HepG2 (cell line): ENCODE results near the gene TF. TPM values are rescaled to one million over a fixed set of nuclear protein-coding genes. Genes with fewer than 3 reads are reported as not detected.
A peak's percentile ranks its signal among the peaks of the same experiment; 100 is the strongest.

Experiments used
- BRD4 ChIP-seq: sonication (generic); formaldehyde crosslinking; IDR thresholded peaks from 2 replicates; pipeline ENCODE4 v1.4.0; 2020; ENCODE audit warnings: missing genetic modification reagents
- HHEX ChIP-seq: IDR thresholded peaks from 2 replicates; pipeline ENCODE4 v1.6.1; 2016; ENCODE audit warnings: control low read depth
- MEIS1 ChIP-seq: sonication (generic); formaldehyde crosslinking; IDR thresholded peaks from 2 replicates; pipeline ENCODE4 v1.9.0; 2021; ENCODE audit warnings: mild to moderate bottlenecking, missing genetic modification reagents, moderate library complexity, borderline replicate concordance
- NR2C2 ChIP-seq: sonication (generic); formaldehyde crosslinking; IDR thresholded peaks from 2 replicates; pipeline ENCODE4 v1.4.0; 2020; ENCODE audit warnings: missing genetic modification reagents, mild to moderate bottlenecking, moderate library complexity, borderline replicate concordance
- SMAD9 ChIP-seq: sonication (generic); formaldehyde crosslinking; IDR thresholded peaks from 2 replicates; pipeline ENCODE4 v1.5.1; 2020; ENCODE audit warnings: mild to moderate bottlenecking, missing genetic modification reagents
- SMC3 ChIP-seq: IDR thresholded peaks from 2 replicates; pipeline ENCODE4 v1.6.1; 2011; ENCODE audit warnings: low read length, improper control_type of control experiment
- ZNF432 ChIP-seq: sonication (generic); formaldehyde crosslinking; IDR thresholded peaks from 2 replicates; pipeline ENCODE4 v1.5.0; 2020; ENCODE audit warnings: missing genetic modification reagents, mild to moderate bottlenecking, borderline replicate concordance
- ZNF468 ChIP-seq: sonication (generic); formaldehyde crosslinking; IDR thresholded peaks from 2 replicates; pipeline ENCODE4 v1.8.0; 2022; ENCODE audit warnings: mild to moderate bottlenecking, moderate library complexity, missing genetic modification reagents
- polyA plus RNA-seq, 8 experiments: library from polyadenylated mRNA; depleted of rRNA in 3 of 8; stranded (reverse) in 7 of 8; unstranded in 1 of 8; fragments of >200 nt; fragmentation: Illumina TruSeq in 4 of 8; extraction: Trizol in 4 of 8; gene quantifications; 2 replicates each; pipeline versions ENCODE4 v1.2.1 to v1.2.3, GENCODE V29; 2011 to 2016; ENCODE audit warnings: low read depth in 4 of 8, missing spikeins in 1 of 8, mixed read lengths in 1 of 8; ENCODE audit not compliant: insufficient read depth in 1 of 8
- total RNA-seq, 5 experiments: library from RNA; depleted of rRNA; stranded (reverse); fragments of >200 nt; fragmentation: Illumina TruSeq; extraction: Trizol; gene quantifications; 2 replicates each; pipeline ENCODE4 v1.2.3, GENCODE V29; 2016; ENCODE audit warnings: low read depth in 1 of 5
- TF ChIP-seq, protein P1 (sequence below): sonication (generic); formaldehyde crosslinking; IDR thresholded peaks from one replicate; pipeline ENCODE4 v1.5.1; 2020; ENCODE audit warnings: mild to moderate bottlenecking, missing genetic modification reagents; ENCODE audit errors: not compliant biosample characterization
- TF ChIP-seq, protein P2 (sequence below): sonication (generic); formaldehyde crosslinking; IDR thresholded peaks from 2 replicates; pipeline ENCODE4 v1.8.0; 2022; ENCODE audit warnings: mild to moderate bottlenecking, missing genetic modification reagents, moderate library complexity
- TF ChIP-seq, protein P3 (sequence below): sonication (generic); formaldehyde crosslinking; IDR thresholded peaks from 2 replicates; pipeline ENCODE4 v1.4.0; 2020; ENCODE audit warnings: mild to moderate bottlenecking, missing genetic modification reagents
- TF ChIP-seq, protein P4 (sequence below): sonication (generic); formaldehyde crosslinking; IDR thresholded peaks from 2 replicates; pipeline ENCODE4 v1.9.0; 2021; ENCODE audit warnings: missing genetic modification reagents, borderline replicate concordance
- TF ChIP-seq, protein P5 (sequence below): sonication (generic); formaldehyde crosslinking; IDR thresholded peaks from 2 replicates; pipeline ENCODE4 v1.9.0; 2022; ENCODE audit warnings: low read depth, missing genetic modification reagents

Gene TF
- total and polyA plus RNA-seq, 2 of the 13 experiments (the other 11 are each of a cell fraction or from before 2014, with no cell fraction given), result 10,074 to 11,821 TPM

DNA sequence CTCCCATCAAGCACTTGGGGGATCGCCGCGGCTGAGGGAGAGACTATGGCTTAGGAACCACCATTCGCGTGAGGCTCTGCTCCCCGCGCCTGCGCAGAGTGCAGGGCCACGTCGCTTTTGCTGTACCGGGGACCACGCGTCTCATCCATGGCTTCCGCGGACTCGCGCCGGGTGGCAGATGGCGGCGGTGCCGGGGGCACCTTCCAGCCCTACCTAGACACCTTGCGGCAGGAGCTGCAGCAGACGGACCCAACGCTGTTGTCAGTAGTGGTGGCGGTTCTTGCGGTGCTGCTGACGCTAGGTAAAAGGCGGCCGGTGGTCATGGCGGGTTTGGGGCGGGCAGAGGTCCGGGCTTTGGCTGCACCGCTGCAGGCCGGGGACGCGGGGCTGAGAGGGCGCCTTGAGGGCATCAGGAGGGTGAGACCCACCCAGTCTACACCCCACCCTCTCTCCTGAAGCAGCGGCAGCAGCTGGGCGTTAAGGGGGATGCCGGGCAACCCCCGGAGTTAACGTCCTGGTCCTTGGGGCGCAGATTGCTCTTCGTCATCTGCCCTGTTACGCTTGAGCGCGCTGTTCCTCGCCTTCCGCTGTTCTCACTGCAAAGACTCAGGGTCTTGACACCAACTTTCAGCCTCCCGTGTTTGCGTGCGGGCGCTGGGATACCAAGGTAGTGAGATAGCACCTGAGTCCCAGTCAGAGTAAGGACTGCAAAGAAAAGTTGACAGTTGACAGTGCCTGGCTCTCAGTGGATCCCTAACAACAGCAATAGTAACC lies 59.7 kb downstream of the TF start, which contains the start of gene SRPRB (continued):
- TF ChIP-seq, protein P1, sequence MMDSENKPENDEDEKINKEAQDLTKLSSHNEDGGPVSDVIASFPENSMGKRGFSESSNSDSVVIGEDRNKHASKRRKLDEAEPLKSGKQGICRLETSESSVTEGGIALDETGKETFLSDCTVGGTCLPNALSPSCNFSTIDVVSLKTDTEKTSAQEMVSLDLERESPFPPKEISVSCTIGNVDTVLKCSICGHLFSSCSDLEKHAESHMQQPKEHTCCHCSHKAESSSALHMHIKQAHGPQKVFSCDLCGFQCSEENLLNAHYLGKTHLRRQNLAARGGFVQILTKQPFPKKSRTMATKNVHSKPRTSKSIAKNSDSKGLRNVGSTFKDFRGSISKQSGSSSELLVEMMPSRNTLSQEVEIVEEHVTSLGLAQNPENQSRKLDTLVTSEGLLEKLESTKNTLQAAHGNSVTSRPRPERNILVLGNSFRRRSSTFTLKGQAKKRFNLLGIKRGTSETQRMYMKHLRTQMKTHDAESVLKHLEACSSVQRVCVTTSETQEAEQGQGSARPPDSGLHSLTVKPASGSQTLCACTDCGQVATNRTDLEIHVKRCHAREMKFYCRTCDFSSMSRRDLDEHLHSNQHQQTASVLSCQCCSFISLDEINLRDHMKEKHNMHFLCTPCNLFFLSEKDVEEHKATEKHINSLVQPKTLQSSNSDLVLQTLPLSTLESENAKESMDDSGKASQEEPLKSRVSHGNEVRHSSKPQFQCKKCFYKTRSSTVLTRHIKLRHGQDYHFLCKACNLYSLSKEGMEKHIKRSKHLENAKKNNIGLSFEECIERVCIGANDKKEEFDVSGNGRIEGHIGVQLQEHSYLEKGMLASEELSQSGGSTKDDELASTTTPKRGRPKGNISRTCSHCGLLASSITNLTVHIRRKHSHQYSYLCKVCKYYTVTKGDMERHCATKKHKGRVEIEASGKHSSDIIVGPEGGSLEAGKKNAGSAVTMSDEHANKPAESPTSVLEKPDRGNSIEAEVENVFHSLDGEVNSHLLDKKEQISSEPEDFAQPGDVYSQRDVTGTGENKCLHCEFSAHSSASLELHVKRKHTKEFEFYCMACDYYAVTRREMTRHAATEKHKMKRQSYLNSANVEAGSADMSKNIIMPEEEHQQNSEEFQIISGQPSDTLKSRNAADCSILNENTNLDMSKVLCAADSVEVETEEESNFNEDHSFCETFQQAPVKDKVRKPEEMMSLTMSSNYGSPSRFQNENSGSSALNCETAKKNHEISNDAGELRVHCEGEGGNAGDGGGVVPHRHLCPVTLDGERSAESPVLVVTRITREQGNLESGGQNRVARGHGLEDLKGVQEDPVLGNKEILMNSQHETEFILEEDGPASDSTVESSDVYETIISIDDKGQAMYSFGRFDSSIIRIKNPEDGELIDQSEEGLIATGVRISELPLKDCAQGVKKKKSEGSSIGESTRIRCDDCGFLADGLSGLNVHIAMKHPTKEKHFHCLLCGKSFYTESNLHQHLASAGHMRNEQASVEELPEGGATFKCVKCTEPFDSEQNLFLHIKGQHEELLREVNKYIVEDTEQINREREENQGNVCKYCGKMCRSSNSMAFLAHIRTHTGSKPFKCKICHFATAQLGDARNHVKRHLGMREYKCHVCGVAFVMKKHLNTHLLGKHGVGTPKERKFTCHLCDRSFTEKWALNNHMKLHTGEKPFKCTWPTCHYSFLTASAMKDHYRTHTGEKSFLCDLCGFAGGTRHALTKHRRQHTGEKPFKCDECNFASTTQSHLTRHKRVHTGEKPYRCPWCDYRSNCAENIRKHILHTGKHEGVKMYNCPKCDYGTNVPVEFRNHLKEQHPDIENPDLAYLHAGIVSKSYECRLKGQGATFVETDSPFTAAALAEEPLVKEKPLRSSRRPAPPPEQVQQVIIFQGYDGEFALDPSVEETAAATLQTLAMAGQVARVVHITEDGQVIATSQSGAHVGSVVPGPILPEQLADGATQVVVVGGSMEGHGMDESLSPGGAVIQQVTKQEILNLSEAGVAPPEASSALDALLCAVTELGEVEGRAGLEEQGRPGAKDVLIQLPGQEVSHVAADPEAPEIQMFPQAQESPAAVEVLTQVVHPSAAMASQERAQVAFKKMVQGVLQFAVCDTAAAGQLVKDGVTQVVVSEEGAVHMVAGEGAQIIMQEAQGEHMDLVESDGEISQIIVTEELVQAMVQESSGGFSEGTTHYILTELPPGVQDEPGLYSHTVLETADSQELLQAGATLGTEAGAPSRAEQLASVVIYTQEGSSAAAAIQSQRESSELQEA, result peak; percentile 24
- TF ChIP-seq ZNF432 (CRISPR knock-in tag) (no peak), NR2C2 (peak; percentile 66; the same call in 1 of the 2 replicates), HHEX (CRISPR knock-in tag) (no peak), SMC3 (no peak), BRD4 (peak; percentile 65; the same call in 1 of the 2 replicates), SMAD9 (no peak), MEIS1 (CRISPR knock-in tag) (no peak), ZNF468 (CRISPR knock-in tag) (no peak)
- TF ChIP-seq, protein P2, sequence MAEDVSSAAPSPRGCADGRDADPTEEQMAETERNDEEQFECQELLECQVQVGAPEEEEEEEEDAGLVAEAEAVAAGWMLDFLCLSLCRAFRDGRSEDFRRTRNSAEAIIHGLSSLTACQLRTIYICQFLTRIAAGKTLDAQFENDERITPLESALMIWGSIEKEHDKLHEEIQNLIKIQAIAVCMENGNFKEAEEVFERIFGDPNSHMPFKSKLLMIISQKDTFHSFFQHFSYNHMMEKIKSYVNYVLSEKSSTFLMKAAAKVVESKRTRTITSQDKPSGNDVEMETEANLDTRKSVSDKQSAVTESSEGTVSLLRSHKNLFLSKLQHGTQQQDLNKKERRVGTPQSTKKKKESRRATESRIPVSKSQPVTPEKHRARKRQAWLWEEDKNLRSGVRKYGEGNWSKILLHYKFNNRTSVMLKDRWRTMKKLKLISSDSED (CRISPR knock-in tag), result no peak
- TF ChIP-seq, protein P3, sequence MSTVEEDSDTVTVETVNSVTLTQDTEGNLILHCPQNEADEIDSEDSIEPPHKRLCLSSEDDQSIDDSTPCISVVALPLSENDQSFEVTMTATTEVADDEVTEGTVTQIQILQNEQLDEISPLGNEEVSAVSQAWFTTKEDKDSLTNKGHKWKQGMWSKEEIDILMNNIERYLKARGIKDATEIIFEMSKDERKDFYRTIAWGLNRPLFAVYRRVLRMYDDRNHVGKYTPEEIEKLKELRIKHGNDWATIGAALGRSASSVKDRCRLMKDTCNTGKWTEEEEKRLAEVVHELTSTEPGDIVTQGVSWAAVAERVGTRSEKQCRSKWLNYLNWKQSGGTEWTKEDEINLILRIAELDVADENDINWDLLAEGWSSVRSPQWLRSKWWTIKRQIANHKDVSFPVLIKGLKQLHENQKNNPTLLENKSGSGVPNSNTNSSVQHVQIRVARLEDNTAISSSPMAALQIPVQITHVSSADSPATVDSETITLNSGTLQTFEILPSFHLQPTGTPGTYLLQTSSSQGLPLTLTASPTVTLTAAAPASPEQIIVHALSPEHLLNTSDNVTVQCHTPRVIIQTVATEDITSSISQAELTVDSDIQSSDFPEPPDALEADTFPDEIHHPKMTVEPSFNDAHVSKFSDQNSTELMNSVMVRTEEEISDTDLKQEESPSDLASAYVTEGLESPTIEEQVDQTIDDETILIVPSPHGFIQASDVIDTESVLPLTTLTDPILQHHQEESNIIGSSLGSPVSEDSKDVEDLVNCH (CRISPR knock-in tag), result no peak
- TF ChIP-seq, protein P4, sequence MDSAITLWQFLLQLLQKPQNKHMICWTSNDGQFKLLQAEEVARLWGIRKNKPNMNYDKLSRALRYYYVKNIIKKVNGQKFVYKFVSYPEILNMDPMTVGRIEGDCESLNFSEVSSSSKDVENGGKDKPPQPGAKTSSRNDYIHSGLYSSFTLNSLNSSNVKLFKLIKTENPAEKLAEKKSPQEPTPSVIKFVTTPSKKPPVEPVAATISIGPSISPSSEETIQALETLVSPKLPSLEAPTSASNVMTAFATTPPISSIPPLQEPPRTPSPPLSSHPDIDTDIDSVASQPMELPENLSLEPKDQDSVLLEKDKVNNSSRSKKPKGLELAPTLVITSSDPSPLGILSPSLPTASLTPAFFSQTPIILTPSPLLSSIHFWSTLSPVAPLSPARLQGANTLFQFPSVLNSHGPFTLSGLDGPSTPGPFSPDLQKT, result no peak
- TF ChIP-seq, protein P5, sequence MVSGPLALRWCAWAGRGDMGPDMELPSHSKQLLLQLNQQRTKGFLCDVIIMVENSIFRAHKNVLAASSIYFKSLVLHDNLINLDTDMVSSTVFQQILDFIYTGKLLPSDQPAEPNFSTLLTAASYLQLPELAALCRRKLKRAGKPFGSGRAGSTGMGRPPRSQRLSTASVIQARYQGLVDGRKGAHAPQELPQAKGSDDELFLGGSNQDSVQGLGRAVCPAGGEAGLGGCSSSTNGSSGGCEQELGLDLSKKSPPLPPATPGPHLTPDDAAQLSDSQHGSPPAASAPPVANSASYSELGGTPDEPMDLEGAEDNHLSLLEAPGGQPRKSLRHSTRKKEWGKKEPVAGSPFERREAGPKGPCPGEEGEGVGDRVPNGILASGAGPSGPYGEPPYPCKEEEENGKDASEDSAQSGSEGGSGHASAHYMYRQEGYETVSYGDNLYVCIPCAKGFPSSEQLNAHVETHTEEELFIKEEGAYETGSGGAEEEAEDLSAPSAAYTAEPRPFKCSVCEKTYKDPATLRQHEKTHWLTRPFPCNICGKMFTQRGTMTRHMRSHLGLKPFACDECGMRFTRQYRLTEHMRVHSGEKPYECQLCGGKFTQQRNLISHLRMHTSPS, result no peak
